Measurements from ENCODE around the gene CUL3.
A peak's percentile ranks its signal among the peaks of the same experiment; 100 is the strongest.

Gene CUL3

GRCh38 chr2:224585211-224586088 is at the start of gene CUL3:
Gene CUL3, minus strand, starts transcription at chr2:224585363. Its CDS starts 354 bp downstream, at chr2:224585009.
- DNase-seq (ENCODE audit: low read depth), result peak; percentile 87
- H3K4me3 ChIP-seq (ENCODE audit: low read depth, low read length), result peak within 1 kb of the TSS; percentile 89
- TF ChIP-seq CTCF (IDR thresholded peaks at IDR 0.05; ENCODE audit: control insufficient read depth, extremely low read depth, insufficient read depth), result no peak

DNA sequence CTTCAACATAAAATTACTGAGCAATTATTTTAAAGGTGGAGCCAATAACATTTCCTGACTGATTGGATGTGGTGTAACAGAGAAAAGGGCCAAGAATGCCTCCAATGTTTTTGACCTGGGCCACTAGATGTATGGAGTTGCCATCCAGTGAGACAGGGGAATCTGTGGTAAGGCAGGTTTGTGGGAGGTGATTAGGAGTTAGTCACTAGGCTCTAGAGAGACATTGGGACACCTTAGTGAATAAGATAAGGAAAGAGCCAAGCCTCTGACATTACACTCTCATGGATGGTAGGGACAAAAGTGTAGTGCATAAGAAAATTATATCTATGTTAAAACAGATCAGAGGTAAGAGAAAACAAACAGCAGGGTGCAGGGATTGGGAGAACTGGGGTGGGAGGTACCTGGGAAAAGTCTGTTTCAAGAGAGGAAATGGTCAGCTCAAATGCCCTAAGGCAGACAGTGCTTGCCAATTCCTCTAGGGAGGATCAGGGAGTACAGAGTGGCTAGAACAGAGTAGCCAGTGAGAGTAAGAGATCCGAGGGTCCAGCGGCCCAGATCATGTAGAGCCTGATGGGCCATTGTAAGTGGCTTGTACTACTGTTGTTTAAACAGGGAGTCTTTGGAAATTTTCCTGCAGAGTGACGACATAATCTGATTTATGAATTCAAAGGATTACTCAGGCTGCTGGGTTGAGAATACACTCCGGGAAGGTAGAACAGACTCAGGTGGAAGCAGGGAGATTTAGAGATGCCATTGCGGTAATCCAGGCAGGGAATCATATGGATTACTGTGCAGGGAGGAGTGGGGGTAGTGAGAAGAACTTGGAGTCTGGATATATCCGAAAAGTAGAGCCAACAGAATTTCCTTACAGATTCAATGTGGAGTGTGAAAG is 45.7 kb upstream of the CUL3 start:
- no peak for TF ChIP-seq CTCF (IDR thresholded peaks at IDR 0.05; ENCODE audit: control insufficient read depth, extremely low read depth, insufficient read depth)
- no peak for DNase-seq (ENCODE audit: low read depth)
- H3K4me3 ChIP-seq (ENCODE audit: low read depth, low read length), result no peak overlapping the region

GRCh38 chr2:224628416-224628815 is 43.3 kb upstream of the CUL3 start:
- no peak for TF ChIP-seq CTCF (IDR thresholded peaks at IDR 0.05; ENCODE audit: control insufficient read depth, extremely low read depth, insufficient read depth)
- no peak overlapping the region for H3K4me3 ChIP-seq (ENCODE audit: low read depth, low read length)
- no peak for DNase-seq (ENCODE audit: low read depth)

DNA sequence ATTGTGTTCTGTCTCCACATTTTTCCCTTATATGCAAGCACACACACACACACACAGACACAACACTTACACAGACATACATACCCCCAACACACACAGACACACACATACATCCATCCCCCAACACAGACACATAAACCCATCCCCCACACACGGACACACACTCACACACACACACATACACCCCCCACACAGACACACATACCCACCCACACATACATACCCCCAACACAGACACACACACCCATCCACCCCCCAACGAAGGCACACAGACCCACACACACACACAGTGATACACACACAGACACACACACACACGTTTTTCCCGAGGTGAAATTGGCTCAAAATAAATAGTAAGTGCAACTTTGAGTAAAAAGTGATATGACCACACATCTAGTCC is 41.6 kb upstream of the CUL3 start:
- TF ChIP-seq CTCF (IDR thresholded peaks at IDR 0.05; ENCODE audit: control insufficient read depth, extremely low read depth, insufficient read depth), result no peak
- H3K4me3 ChIP-seq (ENCODE audit: low read depth, low read length), result no peak overlapping the region

GRCh38 chr2:224613543-224614286 is 28.6 kb upstream of the CUL3 start:
- no peak overlapping the region for H3K4me3 ChIP-seq (ENCODE audit: low read depth, low read length)
- no peak for DNase-seq (ENCODE audit: low read depth)
- no peak for TF ChIP-seq CTCF (IDR thresholded peaks at IDR 0.05; ENCODE audit: control insufficient read depth, extremely low read depth, insufficient read depth)

More for the DNA sequence above, 41.6 kb upstream of the CUL3 start:
- DNase-seq (ENCODE audit: low read depth), result no peak

GRCh38 chr2:224612578-224612977 is 27.4 kb upstream of the CUL3 start:
- TF ChIP-seq CTCF (IDR thresholded peaks at IDR 0.05; ENCODE audit: control insufficient read depth, extremely low read depth, insufficient read depth), result no peak
- DNase-seq (ENCODE audit: low read depth), result no peak
- no peak overlapping the region for H3K4me3 ChIP-seq (ENCODE audit: low read depth, low read length)

Data from LNCaP clone FGC (cell line).